Fibroblast of lung (primary cell): ENCODE results near the gene CLCNKA.

Experiments
- CTCF ChIP-seq, 2 donors: IDR thresholded peaks in 1 of 2; conservative IDR thresholded peaks in 1 of 2; 1 replicate in 1 of 2; 2 replicates in 1 of 2; pipeline ENCODE4 v1.5.1; 2011 to 2012; ENCODE audit warnings: low read length in 2 of 2, control low read depth in 1 of 2, inconsistent platforms in 1 of 2, low read depth in 1 of 2, mild to moderate bottlenecking in 1 of 2
- EZH2 ChIP-seq: IDR thresholded peaks from 2 replicates; pipeline ENCODE4 v1.5.1; 2012; ENCODE audit warnings: low read length, control low read depth, mild to moderate bottlenecking; ENCODE audit errors: missing control alignments

- TF ChIP-seq CTCF (conservative IDR thresholded peaks at IDR 0.05 in 1 of 2, IDR thresholded peaks at IDR 0.05 in 1 of 2; ENCODE audit: low read depth in 1 of 2, low read length in 2 of 2) (peak in 1 of 2 donors; percentile 4), EZH2 (no peak)
Measured at GRCh38 chr1:15975358-15975804, 46.5 kb upstream of the CLCNKA start.
